GM21381 (cell line): ENCODE results near the gene PIK3AP1.

ENCODE experiments used
- ATAC-seq: cut with Tn5 transposase; IDR thresholded peaks from one replicate; pipeline ENCODE4 v1.9.1; 2021; ENCODE audit warnings: mild to moderate bottlenecking, moderate library complexity; ENCODE audit not compliant: unreplicated experiment

PIK3AP1 gene

GRCh38 chr10:96646301-96646700, 74.0 kb downstream of the PIK3AP1 start:
- no peak for ATAC-seq

- no peak for ATAC-seq
These were observed 75.1 kb downstream of the PIK3AP1 start for GRCh38 chr10:96645191-96645721.

DNA sequence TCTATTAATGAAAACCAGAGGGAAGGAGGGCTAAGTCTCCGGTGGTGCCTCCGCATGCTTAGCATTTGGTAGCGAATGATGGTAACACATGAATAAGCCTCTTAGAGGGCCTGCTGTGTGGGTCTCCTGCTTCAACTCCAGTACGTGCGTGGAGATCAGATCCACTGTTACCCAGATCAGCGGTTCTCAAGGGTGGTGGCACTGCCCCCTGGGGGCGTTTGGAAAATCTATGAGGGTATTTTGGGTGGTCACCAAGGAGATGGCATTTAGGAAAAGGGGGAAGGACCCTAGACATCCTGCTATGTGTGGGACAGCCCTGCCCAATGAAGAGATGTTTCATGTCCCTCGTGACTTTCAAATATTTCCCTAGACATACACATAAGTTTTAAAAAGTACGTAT, 76.4 kb downstream of the PIK3AP1 start:
- ATAC-seq: no peak

GRCh38 chr10:96642973-96643372, 77.3 kb downstream of the PIK3AP1 start:
- no peak for ATAC-seq

GRCh38 chr10:96642530-96642929, 77.8 kb downstream of the PIK3AP1 start:
- no peak for ATAC-seq

- ATAC-seq: no peak
These were observed 78.7 kb downstream of the PIK3AP1 start for GRCh38 chr10:96641396-96642295.

DNA sequence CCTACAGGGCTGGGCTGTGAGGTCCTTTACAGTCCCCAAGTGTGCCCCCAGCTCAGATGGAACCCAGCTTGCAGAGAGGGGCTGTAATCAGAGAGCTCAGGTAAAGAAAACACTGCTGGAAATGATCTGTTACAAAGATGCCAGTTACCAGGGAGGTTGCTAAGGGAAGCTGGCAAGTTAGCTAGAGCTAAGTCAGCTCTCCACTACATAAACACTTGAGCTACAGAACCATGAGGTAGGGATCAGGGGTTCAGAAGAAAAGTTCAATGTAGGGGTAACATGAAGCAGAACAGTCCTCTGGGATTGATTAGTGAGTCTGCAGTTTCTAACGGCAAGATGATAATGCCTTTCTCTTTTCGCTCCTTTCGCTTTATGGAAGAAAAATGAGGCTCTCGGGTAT, 80.4 kb downstream of the PIK3AP1 start:
- ATAC-seq: no peak

- ATAC-seq: no peak
These were observed 81.6 kb downstream of the PIK3AP1 start for GRCh38 chr10:96638696-96639095.

- ATAC-seq: no peak
These were observed 82.2 kb downstream of the PIK3AP1 start for GRCh38 chr10:96638120-96638519.

- ATAC-seq: no peak
These were observed 82.6 kb downstream of the PIK3AP1 start for GRCh38 chr10:96637709-96638108.

- ATAC-seq: no peak
These were observed 83.8 kb downstream of the PIK3AP1 start for GRCh38 chr10:96636551-96636950.

- ATAC-seq: no peak
These were observed 87.2 kb downstream of the PIK3AP1 start for GRCh38 chr10:96632974-96633710.

DNA sequence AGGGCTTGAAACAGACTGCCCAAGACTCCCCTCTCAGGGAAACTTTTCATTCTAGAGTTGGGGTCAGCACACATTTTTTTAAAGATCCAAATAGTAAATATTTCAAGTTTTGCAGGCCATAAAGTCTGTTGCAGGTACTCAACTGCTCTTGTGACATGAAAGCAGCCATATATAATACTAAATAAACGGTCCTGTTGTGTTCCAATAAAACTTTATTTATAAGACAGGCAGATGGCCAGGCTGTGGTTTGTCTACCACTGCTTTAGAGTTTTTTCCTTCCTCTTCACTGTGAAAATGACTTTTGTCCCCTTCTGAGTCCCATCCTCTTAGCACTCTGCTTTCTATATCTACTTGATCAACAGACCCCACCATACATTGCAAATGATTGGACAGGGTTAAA, 93.0 kb downstream of the PIK3AP1 start:
- ATAC-seq: no peak

DNA sequence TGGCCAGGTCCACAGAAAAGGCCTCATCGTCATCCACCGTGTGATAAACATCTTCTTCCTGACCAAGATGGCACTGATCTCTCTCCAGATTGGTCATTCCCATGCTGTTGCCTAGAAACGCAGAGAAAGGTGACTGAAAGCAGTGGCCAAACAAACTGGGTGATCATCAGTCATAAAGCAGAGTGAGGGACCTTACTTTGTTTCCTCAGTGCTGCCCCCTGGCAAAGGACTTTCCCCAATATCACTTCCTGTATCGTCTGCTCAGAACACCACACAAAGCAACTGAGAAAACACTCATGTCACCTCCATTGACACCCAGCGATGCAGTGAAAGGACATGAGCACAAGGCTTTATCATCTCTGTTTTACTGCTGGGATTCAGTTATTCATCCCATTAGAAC, 93.5 kb downstream of the PIK3AP1 start:
- ATAC-seq: no peak

DNA sequence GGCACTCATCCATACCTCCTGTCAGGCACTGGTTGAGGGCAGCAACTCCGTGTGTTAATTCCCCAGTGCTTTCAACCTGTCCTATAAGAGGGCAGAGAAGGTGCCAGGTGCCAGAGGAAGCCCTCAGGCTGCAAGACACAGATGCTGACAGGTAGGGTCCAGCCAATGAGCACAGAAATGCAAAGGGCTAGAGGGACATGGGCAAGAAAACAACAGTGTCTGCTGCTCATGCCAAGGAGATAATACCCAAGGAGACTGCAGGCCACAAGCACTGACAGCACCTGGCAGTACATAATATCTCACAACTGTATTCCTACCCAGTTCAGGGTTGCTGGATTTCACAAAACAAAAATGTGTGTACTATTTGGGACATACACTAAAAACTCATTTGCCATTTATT, 95.1 kb downstream of the PIK3AP1 start:
- no peak for ATAC-seq

- ATAC-seq: no peak
These were observed 98.1 kb downstream of the PIK3AP1 start for GRCh38 chr10:96622013-96622787.

DNA sequence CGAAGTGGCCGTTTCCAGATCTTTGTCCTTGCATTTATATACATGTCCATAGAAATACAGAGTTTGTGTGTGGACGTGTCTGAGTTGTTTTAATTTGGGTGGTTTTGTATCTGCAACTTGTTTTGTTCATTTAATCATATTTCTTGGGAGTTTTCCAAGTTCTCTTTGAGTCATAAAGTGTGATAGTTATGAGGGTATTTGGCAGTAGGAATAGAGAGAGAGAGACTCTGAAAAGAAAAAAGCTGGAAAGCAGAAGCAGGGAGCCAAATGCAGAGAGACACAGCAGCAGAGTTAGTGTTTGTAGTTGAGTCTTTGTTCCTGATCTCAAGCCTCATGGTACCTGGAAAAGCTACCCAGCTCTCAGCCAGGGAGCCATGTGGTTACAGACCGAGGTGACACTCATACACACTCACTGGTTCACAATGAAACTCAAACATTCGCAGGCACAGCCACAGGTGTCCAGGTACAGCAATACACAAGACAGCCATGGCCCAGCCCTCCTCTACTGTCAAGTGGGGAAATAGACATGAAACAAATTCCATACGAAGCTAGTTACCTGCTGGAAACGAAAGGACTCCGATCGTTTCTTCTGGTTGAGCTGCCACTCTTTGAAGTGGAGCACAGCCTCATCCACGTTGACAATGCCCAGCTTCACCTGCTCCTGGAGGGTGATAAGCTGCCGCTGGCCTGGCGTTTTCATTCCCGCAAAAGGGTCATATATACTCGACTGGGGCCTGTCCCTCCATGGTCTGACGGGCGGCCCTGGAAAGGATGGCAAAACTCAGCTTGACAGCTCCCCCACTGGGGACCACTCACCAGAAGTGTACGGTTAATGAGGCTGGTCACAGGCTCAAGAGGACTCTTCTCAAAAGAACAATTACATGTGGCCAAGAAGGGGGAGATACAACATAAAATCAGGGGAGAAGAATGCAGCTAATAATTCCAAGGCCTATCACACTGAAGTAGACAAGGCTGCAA, 100.2 kb downstream of the PIK3AP1 start:
- ATAC-seq: no peak

- ATAC-seq: no peak
These were observed 101.2 kb downstream of the PIK3AP1 start for GRCh38 chr10:96619120-96619519.

GRCh38 chr10:96618653-96619052, 101.7 kb downstream of the PIK3AP1 start:
- ATAC-seq: no peak

GRCh38 chr10:96616961-96617360, 103.4 kb downstream of the PIK3AP1 start:
- ATAC-seq: no peak
